Glomerular endothelial cell (primary cell): Measurements from ENCODE around the gene DNAH3. TPM values are rescaled to one million over a fixed set of nuclear protein-coding genes. Genes with fewer than 3 reads are reported as not detected.
"Not testable (repeated sequence)": the region's sequence is repeated elsewhere in the genome, so short reads cannot be mapped to it uniquely, and the experiment has no call there.

Experiments used
- DNase-seq: peaks from one replicate; pipeline ENCODE4 v3.0.0-alpha.2; 2011; ENCODE audit warnings: low read depth, low spot score; ENCODE audit errors: extremely low read depth
- total RNA-seq: library from RNA; depleted of rRNA; stranded (reverse); fragments of >200 nt; gene quantifications from 2 replicates; pipeline ENCODE4 v1.2.3, GENCODE V29; 2015

The DNAH3 gene
- total RNA-seq, 1 donor from 2014 or later, result not detected

DNA sequence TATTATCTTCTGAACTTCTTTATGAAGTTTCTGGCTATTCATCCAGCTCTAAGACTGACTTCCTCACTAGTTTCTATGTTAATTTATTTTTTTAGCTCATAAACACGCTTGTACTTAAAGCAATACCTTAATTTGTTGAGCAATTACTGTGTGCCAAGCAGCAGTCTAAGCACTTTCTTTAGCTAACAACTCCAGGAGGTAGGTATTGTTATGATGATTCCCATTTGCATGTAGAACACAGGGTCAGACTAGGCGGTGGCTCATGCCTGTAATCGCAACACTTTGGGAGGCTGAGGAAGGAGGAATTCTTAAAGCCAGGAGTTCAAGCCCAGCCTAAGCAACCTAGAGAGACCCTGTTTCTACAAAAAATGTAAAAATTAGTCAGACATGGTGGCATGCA, 19.8 kb downstream of the DNAH3 start:
- no peak for DNase-seq

DNA sequence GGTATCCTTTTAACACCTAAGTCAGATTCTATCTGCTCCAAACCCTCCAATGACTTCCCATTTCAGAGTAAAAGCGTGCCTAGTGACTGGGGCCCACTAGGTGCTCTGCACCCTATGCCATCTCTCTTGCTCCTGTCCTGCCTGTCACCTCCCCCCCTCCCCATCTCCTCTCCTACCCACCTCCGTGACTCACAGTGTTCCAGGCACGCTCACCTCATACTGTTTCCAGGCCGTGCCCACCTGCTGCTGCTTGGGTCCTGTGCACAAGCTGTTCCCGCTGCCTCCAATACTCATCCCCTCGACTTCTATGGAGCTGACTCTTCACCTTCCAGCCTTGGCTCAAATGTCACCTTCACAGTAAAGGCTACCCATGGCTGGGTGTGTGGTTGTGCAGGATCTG, 21.7 kb downstream of the DNAH3 start:
- no peak for DNase-seq

DNA sequence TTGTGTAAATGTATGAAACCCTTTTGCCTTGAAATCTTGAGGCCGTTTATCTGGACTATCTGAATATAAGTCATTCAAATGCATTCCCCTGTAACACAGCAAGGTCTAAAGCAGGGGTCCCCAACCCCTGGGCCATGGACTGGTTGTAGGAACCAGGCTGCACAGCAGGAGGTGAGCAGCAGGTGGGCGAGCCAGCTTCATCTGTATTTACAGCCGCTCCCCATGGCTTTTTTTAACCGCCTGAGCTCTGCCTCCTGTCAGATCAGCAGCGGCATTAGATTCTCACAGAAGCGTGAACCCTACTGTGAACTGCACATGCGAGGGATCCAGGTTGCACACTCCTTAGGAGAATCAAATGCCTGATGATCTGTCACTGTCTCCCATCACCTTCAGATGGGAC, 24.1 kb downstream of the DNAH3 start:
- DNase-seq, result no peak

DNA sequence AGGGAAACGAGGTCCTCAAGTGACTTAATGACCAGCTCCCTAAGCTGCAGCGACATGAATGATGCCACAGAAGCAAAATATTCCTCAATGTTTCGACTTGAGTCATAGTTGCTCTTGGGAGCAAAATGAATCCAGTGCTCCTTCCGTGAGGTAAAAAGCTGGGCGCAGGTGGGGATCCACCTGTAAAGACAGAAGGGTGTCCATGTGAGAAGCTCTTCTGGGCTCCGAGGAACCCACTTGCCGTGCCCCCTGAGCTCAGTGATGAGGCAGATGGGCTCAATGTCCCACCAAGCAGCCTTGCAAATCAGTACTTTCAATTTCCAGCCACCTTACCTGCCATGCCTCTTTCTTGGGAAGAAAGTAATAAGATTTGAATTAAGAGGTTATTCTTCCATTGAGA, 25.5 kb downstream of the DNAH3 start:
- no peak for DNase-seq

DNA sequence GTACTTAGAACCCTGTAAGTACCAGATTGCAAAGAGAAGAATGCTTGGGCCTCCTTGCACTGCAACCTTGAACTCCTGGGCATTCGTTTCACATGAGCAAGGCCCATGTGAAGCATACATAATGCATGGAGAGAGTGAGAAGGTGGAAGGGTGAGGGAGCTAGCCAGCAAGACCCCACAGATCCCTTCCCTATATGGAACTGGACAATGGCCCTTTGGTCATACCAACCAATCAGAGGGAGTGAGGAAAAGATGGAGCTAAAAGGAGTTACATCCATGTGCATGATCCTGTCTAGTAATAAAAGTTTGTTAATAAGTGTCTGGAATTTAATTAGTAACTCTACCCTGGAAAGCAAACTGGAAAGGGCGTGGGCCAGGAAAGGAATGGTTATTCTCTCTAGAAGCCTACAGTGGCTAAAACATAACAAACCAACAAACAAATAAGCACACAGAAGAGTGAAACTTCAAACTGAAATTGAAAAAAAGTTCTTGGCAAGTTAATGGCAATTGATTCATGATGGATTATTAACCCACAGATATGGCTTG, 29.6 kb downstream of the DNAH3 start:
- DNase-seq, result no peak

DNA sequence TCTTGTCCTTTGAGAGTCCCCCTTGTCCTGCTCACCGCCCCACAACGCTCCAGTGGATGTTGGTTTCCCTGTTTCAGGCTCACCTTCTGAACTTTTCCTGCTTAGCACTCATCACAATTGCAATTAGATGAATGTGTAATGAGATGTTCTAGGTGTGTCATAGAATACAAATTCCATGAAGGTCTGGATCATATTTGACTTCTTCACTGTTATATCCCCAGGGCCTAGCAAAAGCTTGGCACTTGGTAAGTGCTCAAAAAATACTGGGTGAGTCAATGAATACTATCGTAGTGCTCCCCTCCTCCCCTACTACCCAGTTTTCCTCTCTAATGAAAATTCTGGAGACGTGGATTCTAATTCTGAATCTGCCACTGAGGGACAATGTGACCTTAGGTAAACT, 33.1 kb downstream of the DNAH3 start:
- no peak for DNase-seq

DNA sequence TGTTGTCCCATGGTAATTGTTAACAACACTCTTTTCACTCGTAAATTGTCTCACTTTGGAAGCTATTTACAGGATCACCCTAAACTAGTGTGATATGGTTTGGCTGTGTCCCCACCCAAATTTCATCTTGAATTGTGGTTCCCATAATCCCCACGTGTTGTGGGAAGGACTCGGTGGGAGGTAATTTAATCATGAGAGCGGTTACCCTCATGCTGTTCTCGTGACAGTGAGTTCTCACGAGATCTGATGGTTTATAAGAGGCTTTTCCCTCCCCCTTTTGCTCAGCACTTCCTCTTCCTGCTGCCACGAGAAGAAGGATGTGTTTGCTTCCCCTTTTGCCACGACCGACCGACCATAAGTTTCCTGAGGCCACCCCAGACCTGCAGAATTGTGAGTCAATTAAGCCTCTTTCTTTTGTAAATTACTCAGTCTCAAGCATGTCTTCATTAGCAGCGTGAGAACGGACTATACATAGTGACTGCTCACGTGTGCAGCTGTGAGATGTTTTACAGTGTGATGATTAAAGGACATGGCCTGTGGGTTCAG, 34.4 kb downstream of the DNAH3 start:
- no peak for DNase-seq

DNA sequence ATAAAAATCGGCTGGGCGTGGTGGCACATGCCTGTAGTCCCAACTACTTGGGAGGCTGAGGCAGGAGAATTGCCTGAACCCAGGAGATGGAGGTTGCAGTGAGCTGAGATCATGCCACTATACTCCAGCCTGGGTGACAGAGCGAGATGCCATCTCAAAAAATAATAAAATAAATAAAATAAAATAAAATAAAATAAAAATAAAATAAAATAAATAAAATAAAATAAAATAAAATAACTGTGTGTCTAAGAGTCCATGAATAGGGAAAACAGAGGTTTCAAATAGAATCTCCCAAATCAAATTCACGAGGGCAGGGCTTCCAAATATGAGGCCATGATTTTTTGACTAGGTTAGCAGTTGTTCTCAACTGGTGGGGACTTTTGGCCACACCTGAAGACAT, 35.1 kb downstream of the DNAH3 start:
- not testable (repeated sequence) for DNase-seq

DNA sequence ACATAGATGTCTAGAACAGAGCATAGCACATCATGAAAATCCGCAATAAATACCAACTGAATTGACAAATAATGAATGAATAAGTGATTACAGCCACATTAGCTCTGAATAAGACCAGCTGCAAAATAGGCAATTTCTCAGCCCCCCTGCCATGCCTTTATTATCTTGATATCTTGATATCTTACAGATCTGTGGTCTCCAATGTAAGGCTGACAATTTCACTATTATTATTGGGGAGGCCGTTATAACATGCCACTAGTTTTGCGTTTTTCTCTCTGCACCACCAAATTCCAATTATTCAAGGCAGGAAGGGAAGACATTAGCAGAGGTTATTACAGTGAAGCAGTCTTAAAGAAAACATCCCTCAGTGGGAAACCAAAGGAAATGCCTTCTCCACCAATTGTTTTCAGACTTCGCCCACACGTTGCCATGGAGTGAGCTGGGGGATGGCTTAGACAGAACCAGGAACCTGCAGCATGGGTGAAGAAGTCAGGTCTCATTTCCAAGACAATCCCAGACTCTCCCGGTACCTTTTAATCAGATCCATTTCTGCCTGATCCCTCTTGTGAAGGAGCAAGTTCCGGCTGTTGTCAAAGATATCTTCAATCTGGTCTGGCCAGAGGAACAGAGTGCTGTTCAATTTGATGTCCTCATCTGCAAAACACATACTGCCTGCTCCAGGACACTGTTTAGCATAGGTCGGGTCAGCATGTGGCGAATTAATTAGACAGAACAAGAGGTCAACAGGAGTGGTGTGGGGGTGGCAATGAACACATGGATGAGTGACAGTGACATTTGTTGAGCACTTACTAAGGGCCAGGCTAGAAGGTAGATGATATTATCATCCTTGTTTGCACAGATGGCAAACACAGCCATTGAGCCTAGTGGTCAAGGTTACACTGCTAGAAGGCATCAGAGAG, 46.4 kb downstream of the DNAH3 start:
- peak; percentile 52 for DNase-seq

DNA sequence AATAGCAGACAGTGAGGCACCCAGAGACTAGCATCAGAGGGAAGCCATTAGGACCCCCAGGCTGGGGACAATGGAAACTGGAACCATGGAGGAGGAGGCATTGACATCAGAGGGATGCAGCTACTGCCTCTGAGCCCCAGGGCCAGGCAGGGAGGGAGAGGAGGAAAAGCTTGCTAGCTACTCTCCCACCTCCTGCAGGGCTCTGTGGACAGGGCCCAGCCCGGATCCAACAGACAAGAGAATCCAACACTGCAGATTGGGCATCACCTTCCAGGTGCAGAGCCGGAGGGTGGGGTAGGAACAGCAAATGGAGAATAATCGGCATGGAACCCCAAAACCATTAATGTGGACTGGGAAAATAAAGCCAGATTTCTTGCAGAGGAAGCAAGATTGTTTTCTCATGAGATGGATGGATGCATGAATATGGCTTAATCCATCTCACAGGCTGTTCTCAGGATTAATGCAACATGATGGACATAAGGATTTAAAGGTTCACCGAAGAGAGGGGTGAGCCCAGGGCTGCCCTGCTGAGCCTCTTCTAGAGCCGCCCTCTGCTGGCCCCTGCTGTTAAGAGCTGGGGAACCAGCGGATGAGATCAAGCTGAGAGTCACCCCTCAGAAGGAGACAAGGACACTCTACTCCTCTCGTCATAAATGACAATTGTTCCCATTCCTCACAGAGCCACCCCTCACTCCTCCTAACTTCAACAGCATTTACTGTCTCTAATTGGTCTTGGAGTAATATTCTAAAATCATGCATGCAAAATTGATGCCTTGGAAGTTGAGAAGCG, 48.8 kb downstream of the DNAH3 start:
- DNase-seq, result no peak

DNA sequence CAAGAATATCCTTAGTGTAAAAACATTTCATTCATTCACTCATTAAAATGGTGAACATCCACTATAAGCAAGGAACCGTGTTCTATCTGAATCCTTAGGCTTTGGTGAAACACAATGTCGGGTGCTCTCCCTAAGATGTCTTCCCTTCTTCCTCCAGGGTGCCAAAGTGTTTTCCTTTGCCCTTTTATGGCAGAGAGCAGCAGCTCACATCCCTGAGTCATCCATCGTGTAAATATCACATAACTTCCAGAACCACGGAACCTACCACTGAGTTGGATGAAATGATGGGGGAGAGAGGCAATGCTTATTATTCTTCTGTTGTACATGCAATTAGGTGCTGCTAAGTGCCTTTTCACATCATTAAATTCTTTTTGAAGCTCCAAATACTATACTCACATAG, 50.2 kb downstream of the DNAH3 start:
- DNase-seq, result no peak

DNA sequence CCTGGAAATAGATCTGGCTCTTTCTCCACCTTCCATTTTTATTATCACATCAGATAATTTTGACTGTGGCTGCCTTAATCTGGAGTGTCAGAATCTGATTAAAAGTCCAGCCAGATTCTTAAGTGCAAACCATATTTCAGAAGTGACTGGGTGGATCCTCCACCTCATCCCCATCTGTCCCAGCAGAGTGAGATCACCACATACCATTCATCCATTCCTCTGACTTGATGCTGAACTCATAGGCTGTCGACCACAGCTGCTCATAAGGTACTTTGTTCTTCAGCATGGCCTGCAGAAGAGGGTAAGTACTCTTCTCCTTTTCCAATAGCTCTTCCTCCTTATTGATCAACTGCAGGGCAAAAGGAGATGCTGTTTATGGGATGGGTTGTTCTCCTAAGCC, 53.5 kb downstream of the DNAH3 start:
- DNase-seq, result no peak

DNA sequence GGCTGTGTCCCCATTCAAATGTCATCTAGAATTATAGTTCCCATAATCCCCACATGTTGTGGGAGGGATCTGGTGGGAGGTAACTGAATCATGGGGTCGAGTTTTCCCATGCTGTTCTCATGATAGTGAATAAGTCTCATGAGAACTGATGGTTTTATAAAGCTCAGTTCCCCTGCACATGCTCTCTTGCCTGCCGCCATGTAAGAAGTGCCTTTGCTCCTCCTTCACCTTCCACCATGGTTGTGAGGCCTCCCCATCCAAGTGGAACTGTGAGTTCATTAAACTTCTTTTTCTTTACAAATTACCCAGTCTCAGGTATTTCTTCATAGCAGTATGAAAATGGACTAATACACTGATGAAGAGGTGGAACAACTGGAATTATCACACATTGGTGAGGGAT, 55.9 kb downstream of the DNAH3 start:
- DNase-seq, result not testable (repeated sequence)

DNA sequence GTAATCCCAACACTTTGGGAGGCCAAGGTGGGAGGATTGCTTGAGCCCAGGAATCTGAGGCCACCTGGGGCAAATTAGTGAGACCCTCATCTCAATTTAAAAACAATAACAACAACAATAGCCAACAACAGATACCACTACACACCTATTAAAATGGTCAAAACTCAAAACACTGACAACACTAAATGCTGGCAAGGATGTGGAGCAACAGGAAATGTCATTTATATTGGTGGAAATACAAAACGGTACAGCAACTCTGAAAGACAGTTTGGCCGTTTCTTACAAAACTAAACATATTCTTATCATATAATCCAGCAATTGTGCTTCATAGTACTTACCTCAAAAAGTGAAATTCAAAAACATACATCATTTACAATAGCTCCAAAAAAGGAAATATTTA, 57.7 kb downstream of the DNAH3 start:
- no peak for DNase-seq

DNA sequence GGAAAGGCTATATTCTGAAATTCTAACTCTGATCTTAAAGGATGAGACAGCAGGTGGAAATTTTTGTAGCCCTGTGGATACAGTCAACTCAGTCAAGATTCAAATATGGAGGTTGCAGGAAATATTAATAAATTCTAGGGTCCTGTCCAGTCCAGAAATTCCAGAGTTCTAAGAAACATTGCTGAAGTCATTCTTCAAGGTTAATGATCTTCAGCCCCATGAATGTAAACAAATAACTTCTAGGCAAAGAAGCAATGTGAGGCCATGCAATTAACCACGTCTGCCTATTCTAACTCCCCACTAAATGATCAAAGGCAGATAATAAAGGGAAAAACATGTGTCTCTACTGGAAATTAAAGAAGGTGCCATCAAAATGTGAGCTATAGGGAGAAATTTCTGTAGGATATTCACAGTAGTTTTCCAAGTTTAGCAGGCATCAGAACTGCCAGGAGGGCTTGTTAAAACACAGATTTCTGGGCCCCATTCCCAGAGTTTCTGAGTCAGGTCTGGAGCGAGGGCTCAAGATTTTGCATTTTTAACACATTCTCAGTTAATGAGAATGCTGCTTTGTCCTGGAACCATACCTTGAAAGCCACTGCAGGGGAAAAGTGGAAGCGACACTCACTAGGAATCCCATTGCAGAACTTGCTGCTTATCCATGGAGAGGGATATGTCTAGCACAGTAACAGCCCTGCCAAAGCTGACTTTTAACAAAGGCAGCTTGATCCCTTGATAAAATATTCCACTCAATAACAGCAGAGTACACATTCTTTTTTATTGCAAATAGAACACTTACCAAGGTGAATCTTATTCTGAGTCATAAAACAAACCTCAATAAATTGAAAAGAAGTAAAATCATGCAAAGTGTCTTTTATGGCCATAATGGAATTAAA, 61.8 kb downstream of the DNAH3 start:
- no peak for DNase-seq

DNA sequence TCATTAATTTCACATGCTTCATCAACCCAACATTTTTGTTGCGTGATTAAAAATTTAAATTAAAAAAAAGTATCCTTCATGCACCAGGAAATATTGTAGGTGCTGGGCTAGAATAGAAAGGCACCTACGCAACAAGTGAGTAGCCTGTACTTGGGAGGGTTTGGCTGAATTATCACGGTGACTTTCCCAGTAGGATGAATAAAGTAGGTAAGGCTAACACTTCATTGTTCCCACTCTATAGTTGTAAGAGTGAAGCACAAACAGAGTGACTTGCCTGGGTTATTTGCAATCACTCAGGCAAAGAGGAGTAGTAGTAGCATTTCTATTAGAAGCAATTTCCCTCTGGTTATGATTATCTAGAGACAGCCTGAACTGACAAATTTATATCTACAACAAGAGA, 62.5 kb downstream of the DNAH3 start:
- no peak for DNase-seq

DNA sequence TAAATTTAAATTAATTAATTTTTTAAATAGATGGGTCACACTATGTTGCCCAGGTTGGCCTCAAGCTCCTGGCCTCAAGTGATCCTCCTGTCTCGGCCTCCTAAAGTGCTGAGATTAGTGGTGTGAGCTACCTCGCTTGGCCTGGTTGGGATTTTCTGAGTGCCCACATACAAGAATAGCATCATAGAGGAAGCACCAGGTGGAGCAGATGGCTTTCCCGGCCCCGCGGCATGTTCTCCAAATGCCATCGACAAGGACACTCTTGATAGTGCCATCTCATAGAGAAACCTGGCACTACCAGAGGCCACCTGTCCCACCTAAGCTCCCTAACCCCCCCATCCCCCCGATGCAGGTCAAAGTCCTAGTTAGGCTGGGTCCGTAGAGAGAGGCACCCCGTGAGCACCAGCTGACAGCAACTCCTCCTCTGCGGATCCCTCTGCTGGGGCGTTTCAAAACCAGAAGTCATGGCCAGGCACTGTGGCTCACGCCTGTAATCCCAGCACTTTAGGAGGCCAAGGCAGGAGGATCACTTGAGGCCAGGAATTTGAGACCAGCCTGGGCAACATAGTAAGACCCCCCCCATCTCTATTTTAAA, 65.9 kb downstream of the DNAH3 start:
- no peak for DNase-seq

DNA sequence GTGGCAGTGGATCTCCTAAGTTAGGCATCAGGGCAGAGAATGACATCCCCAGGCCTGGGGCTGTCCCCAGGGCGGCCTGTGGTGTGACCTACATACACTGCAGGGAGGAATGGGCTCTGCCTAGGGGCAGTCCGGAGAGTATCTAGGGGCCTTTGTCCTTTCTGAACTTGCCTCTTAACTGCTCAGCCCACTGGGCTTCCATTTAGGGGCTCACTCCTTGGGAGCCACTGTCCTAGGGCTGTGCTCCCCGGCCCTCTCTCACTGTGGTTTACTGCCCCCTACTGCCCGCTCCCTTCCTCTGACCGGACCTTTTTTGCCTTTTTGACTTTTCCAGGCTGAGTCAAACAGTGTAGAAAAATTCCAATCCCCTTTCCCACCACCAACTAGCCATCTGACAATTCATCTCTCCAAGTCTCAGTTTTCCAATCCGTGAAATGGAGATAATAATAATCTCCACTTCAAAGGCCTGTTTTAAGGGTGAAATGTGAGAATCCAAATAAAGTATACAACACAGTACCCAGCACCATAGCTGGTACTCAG, 66.8 kb downstream of the DNAH3 start:
- DNase-seq, result peak; percentile 37

DNA sequence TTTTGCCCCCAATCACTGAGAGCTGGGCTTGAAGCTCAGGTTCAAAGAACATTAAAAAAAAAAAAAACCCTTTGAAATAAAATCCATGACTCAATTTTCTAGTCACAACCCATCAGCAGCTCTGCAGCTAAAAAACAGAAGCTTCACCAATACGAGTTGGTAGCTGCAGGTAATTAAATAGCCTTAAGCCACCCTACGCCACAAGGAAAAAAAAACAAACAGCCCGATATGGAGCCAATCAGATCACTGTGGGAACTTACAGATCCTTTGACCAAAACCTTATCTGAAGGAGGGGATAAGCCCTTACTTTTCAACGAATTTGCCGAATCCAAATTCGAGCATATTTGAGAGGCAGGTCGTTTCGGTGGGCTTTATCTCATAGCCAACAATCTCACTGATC, 69.3 kb downstream of the DNAH3 start:
- no peak for DNase-seq

DNA sequence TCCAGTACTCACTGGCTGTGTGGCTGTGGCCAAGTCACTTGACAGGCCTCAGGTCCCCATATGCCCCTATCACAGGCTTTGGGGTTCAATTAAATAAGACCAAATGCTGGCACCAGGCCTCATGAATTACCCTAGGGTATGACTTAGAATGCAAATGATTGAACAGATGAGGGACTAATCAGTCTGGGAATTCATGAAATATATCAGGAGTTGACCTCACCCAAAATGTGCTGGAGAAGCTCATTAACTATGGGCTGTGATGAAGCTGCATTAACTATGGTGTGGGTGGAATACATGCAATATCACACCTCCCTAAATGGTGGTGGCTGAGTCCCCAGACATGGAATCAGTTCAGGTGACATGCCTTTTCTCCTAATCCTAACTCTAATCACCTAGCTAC, 72.1 kb downstream of the DNAH3 start:
- DNase-seq, result no peak
